Transverse colon (tissue), 4 donors: ENCODE measurements around the gene MAN2A1. TPM values are rescaled to one million over a fixed set of nuclear protein-coding genes. Genes with fewer than 3 reads are reported as not detected.

Experiments used
- DNase-seq: peaks from one replicate; pipeline ENCODE4 v3.0.0-alpha.2; 2019
- H3K27ac ChIP-seq, 4 donors: fragments of 200-600 bp; sonication (generic); 2 replicates each; pipeline ENCODE4 v1.5.1; 2016 to 2018; ENCODE audit warnings: inconsistent platforms in 4 of 4
- H3K27me3 ChIP-seq: fragments of 200-600 bp; sonication (generic); 2 replicates; pipeline ENCODE4 v1.5.1; 2017; ENCODE audit warnings: inconsistent platforms
- H3K36me3 ChIP-seq, 4 donors: fragments of 200-600 bp; sonication (generic); 2 replicates each; pipeline ENCODE4 v1.5.1; 2017 to 2019; ENCODE audit warnings: inconsistent platforms in 4 of 4
- H3K4me1 ChIP-seq, 4 donors: fragments of 200-600 bp; sonication (generic); 2 replicates each; pipeline ENCODE4 v1.5.1; 2017 to 2020; ENCODE audit warnings: inconsistent platforms in 4 of 4
- H3K4me3 ChIP-seq, 4 donors: fragments of 200-600 bp; sonication (generic); 1 replicate in 1 of 4; 2 replicates in 3 of 4; pipeline versions ENCODE4 v1.5.1 to v1.6.1; 2017 to 2019; ENCODE audit warnings: inconsistent platforms in 4 of 4
- H3K9me3 ChIP-seq, 2 donors: fragments of 200-600 bp; sonication (generic); 2 replicates each; pipeline ENCODE4 v1.5.1; 2017 to 2019; ENCODE audit warnings: inconsistent platforms in 2 of 2
- EP300 ChIP-seq: sonication (generic); formaldehyde crosslinking; IDR thresholded peaks from one replicate; pipeline ENCODE4 v1.6.1; 2017; ENCODE audit warnings: antibody characterized with exemption, low read depth
- POLR2A ChIP-seq: fragments of 450-650 bp; IDR thresholded peaks from one replicate; pipeline ENCODE4 v1.6.1; 2016; ENCODE audit warnings: antibody characterized with exemption, mild to moderate bottlenecking, moderate library complexity
- POLR2AphosphoS5 ChIP-seq, 3 donors: sonication (generic); formaldehyde crosslinking; IDR thresholded peaks; one replicate each; pipeline ENCODE4 v1.6.1; 2016; ENCODE audit warnings: antibody characterized with exemption in 3 of 3
- WGBS, 2 donors: methylation state at CpG; one replicate each; pipeline ENCODE4 v1.1.5; 2018; ENCODE audit warnings: low coverage in 1 of 2; 5-methylcytosine and 5-hydroxymethylcytosine counted together
- in situ Hi-C, 4 donors: fragments of 200-750 bp; cut with MboI; loops; one replicate each; pipeline versions ENCODE4 v1.15.0 to v1.15.1; 2017; ENCODE audit warnings: low sequenced_read_pairs in 3 of 4, low pct_ligation_motif_present in 1 of 4, low pct_unique_long_range_greater_than_20kb in 1 of 4
- intact Hi-C: fragments of 100-400 bp; cut with DNase I; formaldehyde crosslinking; loops from one replicate; pipeline ENCODE4 v1.15.1; 2023; ENCODE audit warnings: low total_unique reads
- total RNA-seq, 4 donors: library from RNA; depleted of rRNA; stranded (reverse); fragments of >200 nt; gene quantifications; one replicate each; pipeline ENCODE4 v1.1.0, GENCODE V29; 2016
- TF ChIP-seq, protein P1 (sequence below), 5 experiments: fragments of 200-600 bp in 3 of 5; fragments of 450-650 bp in 2 of 5; sonication (generic) in 3 of 5; IDR thresholded peaks; 1 replicate in 2 of 5; 2 replicates in 3 of 5; pipeline ENCODE4 v1.5.1; 2016 to 2017; ENCODE audit warnings: antibody characterized with exemption in 5 of 5, inconsistent platforms in 3 of 5, mild to moderate bottlenecking in 2 of 5, moderate library complexity in 1 of 5

MAN2A1 gene
- total RNA-seq, 4 donors from 2014 or later: 39.2 to 95.3 (median 70.4) TPM

DNA sequence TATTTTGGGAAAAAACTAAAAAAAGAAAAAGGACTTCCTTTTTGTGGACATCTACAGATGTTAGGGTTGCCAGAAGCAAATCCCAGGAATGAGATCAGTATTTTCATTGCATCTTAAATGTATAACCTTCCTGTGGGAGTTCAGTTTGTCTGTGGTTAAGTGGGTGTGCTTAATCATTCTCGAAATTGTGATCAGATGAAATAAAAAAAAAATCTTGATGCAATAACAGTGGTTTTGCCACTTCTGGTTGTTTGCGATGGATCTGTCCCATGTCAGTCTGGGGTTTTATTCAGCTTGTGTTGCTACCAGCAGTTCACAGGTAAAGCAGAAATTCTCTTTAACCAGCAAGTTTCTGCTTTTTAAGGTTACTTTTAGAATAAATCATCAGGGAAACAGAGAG is 179.0 kb downstream of the MAN2A1 start:
- intact Hi-C loops: no loop called here
- Histone ChIP-seq H3K4me3 (no peak overlapping the region), H3K27ac (no peak overlapping the region), H3K27me3 (no peaks in the 10 kb centered on the region), H3K9me3 (no peaks in the 10 kb centered on the region), H3K36me3 (peaks cover 0 to 13% (median 0%) of the 10 kb centered on the region in 4 donors), H3K4me1 (peaks cover 0 to 5% (median 2%) of the 10 kb centered on the region in 4 donors)
- TF ChIP-seq EP300 (no peak), POLR2AphosphoS5 (IDR thresholded peaks at IDR 0.05) (no peak), POLR2A (no peak)
- TF ChIP-seq, protein P1, sequence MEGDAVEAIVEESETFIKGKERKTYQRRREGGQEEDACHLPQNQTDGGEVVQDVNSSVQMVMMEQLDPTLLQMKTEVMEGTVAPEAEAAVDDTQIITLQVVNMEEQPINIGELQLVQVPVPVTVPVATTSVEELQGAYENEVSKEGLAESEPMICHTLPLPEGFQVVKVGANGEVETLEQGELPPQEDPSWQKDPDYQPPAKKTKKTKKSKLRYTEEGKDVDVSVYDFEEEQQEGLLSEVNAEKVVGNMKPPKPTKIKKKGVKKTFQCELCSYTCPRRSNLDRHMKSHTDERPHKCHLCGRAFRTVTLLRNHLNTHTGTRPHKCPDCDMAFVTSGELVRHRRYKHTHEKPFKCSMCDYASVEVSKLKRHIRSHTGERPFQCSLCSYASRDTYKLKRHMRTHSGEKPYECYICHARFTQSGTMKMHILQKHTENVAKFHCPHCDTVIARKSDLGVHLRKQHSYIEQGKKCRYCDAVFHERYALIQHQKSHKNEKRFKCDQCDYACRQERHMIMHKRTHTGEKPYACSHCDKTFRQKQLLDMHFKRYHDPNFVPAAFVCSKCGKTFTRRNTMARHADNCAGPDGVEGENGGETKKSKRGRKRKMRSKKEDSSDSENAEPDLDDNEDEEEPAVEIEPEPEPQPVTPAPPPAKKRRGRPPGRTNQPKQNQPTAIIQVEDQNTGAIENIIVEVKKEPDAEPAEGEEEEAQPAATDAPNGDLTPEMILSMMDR (IDR thresholded peaks at IDR 0.05): no peak
- in situ Hi-C loops: no loop called here
- DNase-seq: no peak
- WGBS, 2 donors: 68 to 81% methylated on average over 2 of the region's 2 CpGs

DNA sequence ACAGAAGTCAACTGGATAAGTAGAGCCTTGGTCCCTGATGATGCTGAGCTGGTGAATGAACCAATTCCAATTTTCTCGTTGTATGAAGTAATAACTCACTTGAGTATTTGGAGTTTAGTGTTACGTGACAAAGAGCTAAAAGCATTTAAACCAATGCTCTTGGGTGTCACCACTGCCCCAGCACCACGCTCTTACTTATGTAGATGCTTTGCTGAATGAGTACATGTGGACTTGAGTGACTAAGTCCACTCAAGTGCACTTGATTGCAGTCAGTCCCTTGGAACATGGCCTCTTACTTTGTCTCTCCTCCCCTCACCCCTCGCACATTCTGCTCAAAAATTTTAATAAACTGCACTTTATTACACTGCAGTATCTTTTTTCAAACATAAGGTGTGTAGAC is 184.0 kb downstream of the MAN2A1 start:
- in situ Hi-C loops: no loop called here
- no peak for DNase-seq
- WGBS, 2 donors: 92 to 94% methylated on average over 4 of the region's 4 CpGs
- no peaks in the 10 kb centered on the region for H3K36me3 ChIP-seq
- H3K9me3 ChIP-seq: no peaks in the 10 kb centered on the region
- no peak overlapping the region for H3K4me3 ChIP-seq
- TF ChIP-seq EP300: no peak
- TF ChIP-seq POLR2AphosphoS5 (IDR thresholded peaks at IDR 0.05): no peak
- no peak for TF ChIP-seq POLR2A
- TF ChIP-seq, protein P1 (IDR thresholded peaks at IDR 0.05): no peak
- H3K27me3 ChIP-seq: no peaks in the 10 kb centered on the region
- intact Hi-C loops: no loop called here
- no peaks in the 10 kb centered on the region for H3K4me1 ChIP-seq
- H3K27ac ChIP-seq: no peak overlapping the region

DNA sequence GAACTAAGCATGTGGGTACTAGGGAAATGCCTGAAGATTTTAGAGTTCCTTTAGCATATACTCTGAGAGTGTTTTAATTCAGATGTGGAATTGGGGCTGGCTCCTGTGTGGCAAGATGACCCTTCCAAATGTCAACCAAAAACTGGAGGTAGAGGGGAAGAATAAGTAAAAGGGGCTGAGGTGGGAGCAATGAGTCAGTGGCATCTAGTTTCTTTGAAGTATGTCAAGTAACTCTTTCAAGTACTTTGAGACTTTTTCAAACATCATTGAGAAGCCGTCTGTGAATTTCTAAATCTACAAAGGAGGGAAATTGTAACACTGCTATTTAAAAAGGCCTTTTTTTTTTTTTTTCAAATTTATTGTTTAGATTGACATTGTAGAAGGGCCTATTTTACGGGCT is 184.4 kb downstream of the MAN2A1 start:
- WGBS, 2 donors: 83 to 94% methylated on average over 2 of the region's 2 CpGs
- no peak for TF ChIP-seq EP300
- no peak for TF ChIP-seq POLR2A
- TF ChIP-seq POLR2AphosphoS5 (IDR thresholded peaks at IDR 0.05): no peak
- TF ChIP-seq, protein P1 (IDR thresholded peaks at IDR 0.05): no peak
- Histone ChIP-seq H3K4me1 (no peaks in the 10 kb centered on the region), H3K27ac (no peak overlapping the region), H3K4me3 (no peak overlapping the region), H3K9me3 (no peaks in the 10 kb centered on the region), H3K27me3 (no peaks in the 10 kb centered on the region), H3K36me3 (no peaks in the 10 kb centered on the region)
- intact Hi-C loops: no loop called here
- DNase-seq: no peak
- in situ Hi-C loops: no loop called here

DNA sequence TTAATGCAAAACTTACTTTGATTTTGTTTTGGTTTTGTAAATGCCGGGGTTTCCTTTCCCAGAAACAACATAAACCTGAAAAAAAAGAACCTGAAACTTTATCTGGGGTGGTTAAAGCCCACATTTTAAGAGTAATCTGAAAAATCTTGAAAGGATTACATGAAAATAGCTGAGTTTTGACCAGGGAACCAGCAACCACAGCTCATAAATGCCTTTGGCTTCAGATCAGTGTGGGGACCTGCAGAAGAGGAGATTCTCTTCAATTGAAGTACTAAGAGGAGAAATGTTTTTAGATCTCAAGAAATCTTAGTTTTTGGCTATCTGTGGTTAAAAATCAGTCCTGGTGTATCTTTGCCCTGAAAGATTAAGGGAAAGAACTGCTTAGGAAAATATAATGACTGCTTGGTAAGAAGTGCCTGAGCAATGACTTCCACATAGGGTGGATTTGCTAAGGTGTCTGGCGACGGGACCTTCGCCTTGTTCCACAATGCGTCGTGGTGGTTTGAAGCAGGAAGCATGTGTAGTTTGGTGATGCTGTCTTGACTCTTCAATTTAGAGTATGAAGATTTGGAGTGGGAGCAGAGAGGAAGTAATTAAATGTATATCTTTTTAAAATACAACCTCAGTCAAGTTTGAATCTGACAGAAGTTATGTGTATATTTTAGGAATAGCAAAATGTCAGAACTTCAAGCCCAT is 186.5 kb downstream of the MAN2A1 start:
- Histone ChIP-seq H3K4me3 (no peak overlapping the region), H3K9me3 (no peaks in the 10 kb centered on the region), H3K27me3 (no peaks in the 10 kb centered on the region), H3K27ac (no peak overlapping the region), H3K4me1 (no peaks in the 10 kb centered on the region), H3K36me3 (no peaks in the 10 kb centered on the region)
- TF ChIP-seq, protein P1 (IDR thresholded peaks at IDR 0.05): no peak
- TF ChIP-seq EP300 (no peak), POLR2A (no peak), POLR2AphosphoS5 (IDR thresholded peaks at IDR 0.05) (no peak)
- WGBS, 2 donors: 87 to 89% methylated on average over 6 of the region's 6 CpGs
- intact Hi-C loops: no loop called here
- DNase-seq: no peak
- in situ Hi-C loops: no loop called here
